SK-N-SH (cell line): ENCODE measurements around the gene ARHGAP23. TPM values are rescaled to one million over a fixed set of nuclear protein-coding genes. Genes with fewer than 3 reads are reported as not detected.

Source experiments
- CTCF ChIA-PET: fragments of 300-600, 350-600 bp; formaldehyde crosslinking; extraction: SDS; loops from one replicate; lab custom pipeline; 2021; lab: Yijun Ruan, JAX
- POLR2A ChIA-PET: fragments of 350-600 bp; sonication (Branson Sonifier 250); formaldehyde crosslinking; extraction: SDS; loops from one replicate; lab custom pipeline; 2020; ENCODE audit warnings: antibody characterized with exemption, inconsistent platforms; lab: Yijun Ruan, JAX
- DNase-seq: peaks from one replicate; pipeline ENCODE4 v3.0.0; 2012
- H2AFZ ChIP-seq: fragments of 200-600 bp; sonication (generic); 2 replicates; pipeline ENCODE4 v1.8.1; 2016; ENCODE audit warnings: antibody characterized with exemption, mild to moderate bottlenecking, low read depth
- H3F3A ChIP-seq: fragments of 200-600 bp; sonication (generic); replicated peaks from 2 replicates; pipeline ENCODE3; 2016; ENCODE audit warnings: antibody characterized with exemption, mild to moderate bottlenecking; ENCODE audit not compliant: insufficient read depth
- H3K27ac ChIP-seq, 2 experiments: fragments of 200-500 bp in 1 of 2; fragments of 200-600 bp in 1 of 2; sonication (Bioruptor generic) in 1 of 2; sonication (generic), shearing (Covaris generic) in 1 of 2; 2 replicates each; pipeline versions ENCODE4 v1.5.1 to v1.6.1; 2014 to 2016; ENCODE audit warnings: low read depth in 2 of 2, inconsistent platforms in 1 of 2, low read length in 1 of 2, mild to moderate bottlenecking in 1 of 2, mixed read lengths in 1 of 2
- H3K27me3 ChIP-seq: fragments of 200-600 bp; sonication (generic), shearing (Covaris generic); 2 replicates; pipeline ENCODE4 v1.6.1; 2016; ENCODE audit warnings: mixed run types; ENCODE audit not compliant: insufficient read depth
- H3K36me3 ChIP-seq, 2 experiments: fragments of 200-500 bp in 1 of 2; fragments of 200-600 bp in 1 of 2; sonication (Bioruptor generic) in 1 of 2; sonication (generic) in 1 of 2; replicated peaks in 1 of 2; 2 replicates each; pipeline versions ENCODE3 to v1.5.1; 2014 to 2016; ENCODE audit warnings: low read length in 1 of 2, mild to moderate bottlenecking in 1 of 2; ENCODE audit not compliant: insufficient read depth in 2 of 2, control insufficient read depth in 1 of 2
- H3K4me1 ChIP-seq, 2 experiments: fragments of 200-500 bp in 1 of 2; fragments of 200-600 bp in 1 of 2; sonication (Bioruptor generic) in 1 of 2; sonication (generic), shearing (Covaris generic) in 1 of 2; 2 replicates each; pipeline versions ENCODE4 v1.5.1 to v1.6.1; 2014 to 2016; ENCODE audit warnings: low read depth in 1 of 2, low read length in 1 of 2, mixed run types in 1 of 2; ENCODE audit not compliant: insufficient read depth in 2 of 2, control insufficient read depth in 1 of 2
- H3K4me2 ChIP-seq: fragments of 200-600 bp; sonication (generic), shearing (Covaris generic); 2 replicates; pipeline ENCODE4 v1.6.1; 2017; ENCODE audit warnings: mixed run types
- H3K4me3 ChIP-seq, 2 experiments: fragments of 200-500 bp in 1 of 2; fragments of 200-600 bp in 1 of 2; sonication (Bioruptor generic) in 1 of 2; sonication (generic), shearing (Covaris generic) in 1 of 2; 2 replicates each; pipeline versions ENCODE4 v1.5.1 to v1.8.1; 2014 to 2016; ENCODE audit warnings: low read depth in 2 of 2, inconsistent platforms in 1 of 2, low read length in 1 of 2, mild to moderate bottlenecking in 1 of 2, mixed read lengths in 1 of 2, moderate library complexity in 1 of 2
- H3K79me2 ChIP-seq: fragments of 200-600 bp; sonication (generic); 2 replicates; pipeline ENCODE4 v1.8.1; 2017; ENCODE audit warnings: mild to moderate bottlenecking; ENCODE audit not compliant: insufficient read depth
- H3K9ac ChIP-seq: fragments of 200-600 bp; sonication (generic); 2 replicates; pipeline ENCODE4 v1.6.1; 2017; ENCODE audit warnings: mixed run types
- H3K9me2 ChIP-seq: fragments of 200-600 bp; sonication (generic); 2 replicates; pipeline ENCODE4 v1.6.1; 2017; ENCODE audit warnings: mixed run types
- H3K9me3 ChIP-seq: fragments of 200-600 bp; sonication (generic); 2 replicates; pipeline ENCODE4 v1.6.1; 2017; ENCODE audit warnings: mixed run types, mild to moderate bottlenecking, moderate library complexity
- H4K20me1 ChIP-seq: fragments of 200-600 bp; sonication (generic); 2 replicates; pipeline ENCODE4 v1.6.1; 2017; ENCODE audit warnings: mild to moderate bottlenecking, mixed run types; ENCODE audit not compliant: insufficient read depth
- CTCF ChIP-seq: fragments of 200-600 bp; sonication (generic); IDR thresholded peaks from 2 replicates; pipeline ENCODE4 v1.6.1; 2017; ENCODE audit warnings: antibody characterized with exemption, mild to moderate bottlenecking, moderate library complexity
- ELF1 ChIP-seq: IDR thresholded peaks from 2 replicates; pipeline ENCODE4 v1.4.0; 2012
- EP300 ChIP-seq, 2 experiments: IDR thresholded peaks; 2 replicates each; pipeline versions ENCODE4 v1.4.0 to v1.6.1; 2012; ENCODE audit warnings: borderline replicate concordance in 1 of 2, low read depth in 1 of 2, low read length in 1 of 2
- EZH2phosphoT487 ChIP-seq: fragments of 200-600 bp; sonication (generic); IDR thresholded peaks from 2 replicates; pipeline ENCODE4 v1.6.1; 2017; ENCODE audit warnings: low read depth, mixed run types, mild to moderate bottlenecking, antibody characterized with exemption, moderate library complexity, borderline replicate concordance
- FOSL2 ChIP-seq: IDR thresholded peaks from 2 replicates; pipeline ENCODE4 v1.4.0; 2012; ENCODE audit warnings: low read depth, mild to moderate bottlenecking, moderate library complexity, borderline replicate concordance
- FOXJ3 ChIP-seq: sonication (generic); formaldehyde crosslinking; IDR thresholded peaks from 2 replicates; pipeline ENCODE4 v1.5.1; 2020; ENCODE audit warnings: mild to moderate bottlenecking, missing genetic modification reagents
- GABPA ChIP-seq: IDR thresholded peaks from 2 replicates; pipeline ENCODE4 v1.4.0; 2012; ENCODE audit warnings: low read depth, mild to moderate bottlenecking
- IRF3 ChIP-seq: fragments of 150-350 bp; IDR thresholded peaks from 2 replicates; pipeline ENCODE4 v1.6.1; 2016; ENCODE audit warnings: mild to moderate bottlenecking, low read depth, low read length
- JUND ChIP-seq: IDR thresholded peaks from 2 replicates; pipeline ENCODE4 v1.4.0; 2012
- MEF2A ChIP-seq: IDR thresholded peaks from 2 replicates; pipeline ENCODE4 v1.4.0; 2012; ENCODE audit warnings: low read depth, borderline replicate concordance
- NFIC ChIP-seq: IDR thresholded peaks from 2 replicates; pipeline ENCODE4 v1.4.0; 2012; ENCODE audit warnings: borderline replicate concordance
- PBX3 ChIP-seq: IDR thresholded peaks from 2 replicates; pipeline ENCODE4; 2012
- RAD21 ChIP-seq: IDR thresholded peaks from 2 replicates; pipeline ENCODE4 v1.6.1; 2012; ENCODE audit warnings: mild to moderate bottlenecking, low read length
- RCOR1 ChIP-seq: fragments of 150-350 bp; IDR thresholded peaks from 2 replicates; pipeline ENCODE4 v1.6.1; 2017; ENCODE audit warnings: antibody characterized with exemption, low read length
- REST ChIP-seq: IDR thresholded peaks from 2 replicates; pipeline ENCODE4 v1.6.1; 2012; ENCODE audit warnings: mild to moderate bottlenecking, low read depth, low read length, moderate library complexity
- TAF1 ChIP-seq: IDR thresholded peaks from 2 replicates; pipeline ENCODE4 v1.6.1; 2012; ENCODE audit warnings: low read depth, mild to moderate bottlenecking, low read length, moderate library complexity, borderline replicate concordance
- TEAD4 ChIP-seq: IDR thresholded peaks from 2 replicates; pipeline ENCODE4 v1.4.0; 2012; ENCODE audit warnings: mild to moderate bottlenecking, borderline replicate concordance; ENCODE audit not compliant: insufficient read depth
- USF1 ChIP-seq: IDR thresholded peaks from 2 replicates; pipeline ENCODE4 v1.4.0; 2012; ENCODE audit warnings: low read depth, borderline replicate concordance
- USF2 ChIP-seq: fragments of 150-350 bp; IDR thresholded peaks from 2 replicates; pipeline ENCODE4 v1.6.1; 2017; ENCODE audit warnings: antibody characterized with exemption, low read length, low read depth, borderline replicate concordance
- ZBTB33 ChIP-seq: IDR thresholded peaks from 2 replicates; pipeline ENCODE4 v1.4.0; 2012; ENCODE audit warnings: low read depth, borderline replicate concordance
- WGBS: methylation state at CpG from one replicate; pipeline ENCODE4 v1.1.6; 2017; ENCODE audit warnings: low lambda C conversion rate; 5-methylcytosine and 5-hydroxymethylcytosine counted together
- polyA plus RNA-seq, 3 experiments: library from polyadenylated mRNA; depleted of rRNA; stranded (reverse); fragments of >200 nt; gene quantifications; 2 replicates each; pipeline ENCODE4 v1.2.3, GENCODE V29; 2012

ARHGAP23 gene
- polyA plus RNA-seq, 1 of the 3 experiments (the other 2 are of a cell fraction), result 19.2 TPM

GRCh38 chr17:38452719-38453118, 24.5 kb downstream of the ARHGAP23 start:
- H4K20me1 ChIP-seq, result peaks cover 31% of the 10 kb centered on the region
- H3K79me2 ChIP-seq, result peaks cover 94% of the 10 kb centered on the region
- POLR2A ChIA-PET, result no interaction called here
- no peaks in the 10 kb centered on the region for H3K27me3 ChIP-seq
- H3K4me3 ChIP-seq, result peak overlapping the region in 1 of 2 experiments; percentile 24; a peak in 1 of 4 replicates
- H3K9me3 ChIP-seq, result no peaks in the 10 kb centered on the region
- no peak for DNase-seq
- no peak overlapping the region for H3K9ac ChIP-seq
- H3K9me2 ChIP-seq, result no peaks in the 10 kb centered on the region
- TF ChIP-seq ELF1 (no peak), ZBTB33 (no peak), USF2 (no peak), CTCF (no peak), EZH2phosphoT487 (no peak), RCOR1 (no peak), REST (no peak), MEF2A (no peak), JUND (no peak), NFIC (no peak), FOSL2 (no peak), TAF1 (no peak), RAD21 (no peak), IRF3 (no peak), EP300 (IDR thresholded peaks at IDR 0.05; ENCODE audit: borderline replicate concordance in 1 of 2, low read depth in 1 of 2, low read length in 1 of 2) (no peak), GABPA (no peak), TEAD4 (no peak), FOXJ3 (no peak), USF1 (no peak), PBX3 (no peak)
- TF ChIP-seq, all 33 proteins: peak for 0
- peaks cover 45 to 66% of the 10 kb centered on the region in 2 experiments; a peak in 3 of 4 replicates for H3K4me1 ChIP-seq
- CTCF ChIA-PET, result interaction anchor here (0.6 to 3.3 kb wide), 7 partner anchors 9 to 210 kb away, joined by 3 to 14 read pairs (median 5); no protein-coding TSS in a partner anchor
- H3K4me2 ChIP-seq, result peak overlapping the region; percentile 73
- H2AFZ ChIP-seq, result no peak overlapping the region
- WGBS, result 97% methylated on average over 6 of the region's 6 CpGs
- peak overlapping the region; percentile 74 to 78; a peak in 3 of 4 replicates for H3K27ac ChIP-seq
- peaks cover 6% of the 10 kb centered on the region for H3F3A ChIP-seq
- peaks cover 0 to under 1% of the 10 kb centered on the region in 2 experiments for H3K36me3 ChIP-seq
